NCI-H1417 treated with DMSO at 0.1 percent for 48 hours (cell line): ENCODE measurements around the gene CLASP1.
"Not testable (repeated sequence)": the region's sequence is repeated elsewhere in the genome, so short reads cannot be mapped to it uniquely, and the experiment has no call there.

Source experiments
- DNase-seq: peaks from one replicate; lab custom pipeline; 2025; lab: John Stamatoyannopoulos, UW

The CLASP1 gene

GRCh38 chr2:121649149-121649595 lies at the start of gene CLASP1:
CLASP1 (minus strand) TSS chr2:121649462; CDS start chr2:121605895, 43,567 bp downstream.
- DNase-seq = peak; percentile 74

DNA sequence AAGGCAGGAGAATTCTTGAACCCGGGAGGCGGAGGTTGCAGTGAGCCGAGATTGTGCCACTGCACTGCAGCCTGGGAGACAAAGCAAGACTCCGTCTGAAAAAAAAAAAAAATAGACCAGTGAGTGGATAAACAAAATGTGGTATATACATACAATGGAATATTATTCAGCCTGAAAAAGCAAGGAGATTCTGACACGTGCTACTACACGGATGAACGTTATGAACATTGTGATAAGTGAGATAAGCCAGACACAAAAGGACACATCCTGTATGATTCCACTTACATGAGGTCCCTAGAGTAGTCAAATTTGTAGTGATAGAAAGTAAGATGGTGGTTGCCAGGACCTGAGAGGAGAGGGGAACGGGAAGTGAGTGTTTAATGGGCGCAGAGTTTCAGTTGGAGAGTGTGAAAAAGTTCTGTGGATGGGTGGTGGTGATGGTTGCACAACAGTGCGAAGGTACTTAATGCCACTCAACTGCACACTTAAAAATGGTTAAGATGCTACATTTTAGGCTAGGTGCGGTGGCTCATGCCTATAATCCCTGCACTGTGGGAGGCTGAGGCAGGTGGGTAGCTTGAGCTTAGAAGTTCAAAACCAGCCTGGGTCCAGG lies 49.2 kb upstream of the CLASP1 start:
- DNase-seq = no peak

DNA sequence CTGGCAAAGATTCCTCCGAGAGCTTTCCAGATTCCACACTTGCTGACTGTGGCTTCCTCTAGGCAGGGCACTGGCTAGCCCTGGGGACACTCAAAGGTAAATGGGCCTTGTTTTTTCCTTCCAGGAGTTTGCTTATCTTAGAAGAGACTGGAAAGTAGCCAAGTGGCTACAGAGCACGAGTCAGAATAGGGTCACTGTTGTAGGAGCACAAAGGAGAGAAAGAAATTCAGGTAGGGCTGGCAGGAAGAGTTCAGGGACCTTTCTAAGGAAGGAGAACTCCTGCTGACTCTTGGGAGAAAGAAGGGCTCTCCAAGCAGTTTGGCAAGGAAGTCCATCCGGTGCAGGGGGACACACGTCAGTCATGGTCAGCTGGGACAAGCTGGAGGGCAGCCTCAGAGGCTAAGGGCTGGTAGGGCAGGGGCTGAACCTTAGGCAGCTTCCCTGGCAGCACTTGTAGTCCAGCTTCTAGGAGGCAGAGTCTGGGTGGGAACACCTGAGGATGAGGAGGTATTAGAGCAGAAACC lies 47.9 kb upstream of the CLASP1 start:
- no peak for DNase-seq

- no peak for DNase-seq
Observed at GRCh38 chr2:121696410-121696930, 47.2 kb upstream of the CLASP1 start.

GRCh38 chr2:121695171-121695451 lies 45.8 kb upstream of the CLASP1 start:
- DNase-seq = no peak

DNA sequence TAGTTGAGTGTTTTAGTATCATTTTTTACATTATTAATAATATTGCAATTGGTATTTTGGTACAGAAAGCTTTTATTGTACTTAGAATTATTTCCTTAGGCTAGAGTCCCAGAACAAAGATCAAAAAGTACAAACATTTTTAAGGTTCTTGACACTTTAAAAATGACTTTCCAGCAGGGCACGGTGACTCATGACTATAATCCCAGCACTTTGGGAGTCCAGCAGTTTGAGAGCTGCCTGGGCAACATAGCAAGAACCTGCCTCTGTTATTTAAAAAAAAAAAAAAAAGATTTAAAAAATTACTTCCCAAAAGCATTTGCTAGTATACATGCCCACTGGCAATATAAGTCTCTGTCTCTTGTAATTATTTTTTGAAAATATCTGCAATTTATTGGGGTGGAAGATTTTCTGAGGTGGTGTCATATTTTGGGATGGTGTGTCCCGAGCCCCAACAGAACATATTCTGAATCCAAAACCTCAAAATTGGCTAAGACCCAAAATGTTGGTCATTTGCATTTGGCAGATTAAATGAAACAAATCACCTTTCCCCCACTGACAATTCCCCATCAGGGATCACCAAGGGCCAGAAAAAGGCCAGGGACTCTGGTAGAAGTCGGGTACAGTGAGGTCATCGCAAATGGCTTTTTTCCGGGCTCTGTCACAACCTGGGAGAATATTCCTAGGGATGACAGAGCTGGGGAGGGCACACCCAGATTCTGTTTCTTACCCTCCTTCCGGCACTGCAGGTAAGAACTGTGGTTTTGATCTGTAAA lies 45.3 kb upstream of the CLASP1 start:
- DNase-seq = no peak

GRCh38 chr2:121690572-121690971 lies 41.3 kb upstream of the CLASP1 start:
- DNase-seq = not testable (repeated sequence)

DNA sequence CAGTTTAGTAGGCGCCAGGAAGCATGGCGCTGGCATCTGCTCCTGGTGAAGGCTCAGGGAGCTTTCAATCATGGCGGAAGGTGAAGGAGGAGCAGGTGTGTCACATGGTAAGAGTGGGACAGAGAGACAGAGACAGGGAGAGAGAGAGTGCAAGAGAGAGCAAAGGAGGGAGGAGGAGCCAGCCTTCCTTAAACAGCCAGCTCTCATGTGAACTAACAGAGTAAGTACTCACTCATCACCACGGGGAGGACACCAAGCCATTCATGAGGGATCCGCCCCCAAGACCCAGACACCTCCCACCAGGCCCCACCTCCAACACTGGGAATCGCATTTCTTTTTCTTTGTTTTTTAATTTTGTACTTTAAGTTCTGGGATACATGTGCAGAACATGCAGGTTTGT lies 40.8 kb upstream of the CLASP1 start:
- no peak for DNase-seq

DNA sequence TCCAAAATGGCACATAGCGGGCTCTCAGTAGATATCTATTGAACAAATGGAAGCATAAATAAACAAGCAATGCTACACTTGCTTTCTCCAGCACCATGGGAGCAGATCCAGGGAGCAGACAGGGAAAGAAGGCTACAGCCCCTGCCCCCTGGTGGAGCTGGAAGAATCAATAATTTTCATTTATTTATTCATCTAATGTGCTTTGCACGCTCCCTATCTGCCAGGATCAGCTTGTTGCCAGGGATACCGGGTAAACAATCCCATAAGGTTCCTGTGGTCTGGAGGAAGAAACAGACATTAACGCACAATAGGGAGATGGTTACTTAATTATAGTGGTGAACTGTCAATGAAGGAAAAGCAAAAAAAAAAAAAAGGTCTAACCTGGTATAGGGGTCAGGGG lies 40.1 kb upstream of the CLASP1 start:
- DNase-seq = no peak

DNA sequence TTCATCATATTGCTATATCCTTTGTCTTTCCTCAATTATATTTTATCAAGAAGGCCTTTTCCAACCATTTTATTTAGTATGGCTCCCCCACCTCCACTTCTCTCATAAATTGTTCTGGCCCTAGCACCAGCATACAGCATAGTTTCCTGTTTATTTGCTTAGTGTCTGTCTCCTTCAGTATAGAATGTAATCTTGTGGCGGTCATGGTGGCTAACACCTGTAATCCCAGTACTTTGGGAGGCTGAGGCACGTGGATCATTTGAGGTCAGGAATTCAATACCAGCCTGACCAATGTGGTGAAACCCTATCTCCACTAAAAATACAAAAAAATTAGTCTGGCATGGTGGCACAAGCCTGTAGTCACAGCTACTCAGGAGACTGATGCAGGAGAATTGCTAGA lies 39.6 kb upstream of the CLASP1 start:
- no peak for DNase-seq

DNA sequence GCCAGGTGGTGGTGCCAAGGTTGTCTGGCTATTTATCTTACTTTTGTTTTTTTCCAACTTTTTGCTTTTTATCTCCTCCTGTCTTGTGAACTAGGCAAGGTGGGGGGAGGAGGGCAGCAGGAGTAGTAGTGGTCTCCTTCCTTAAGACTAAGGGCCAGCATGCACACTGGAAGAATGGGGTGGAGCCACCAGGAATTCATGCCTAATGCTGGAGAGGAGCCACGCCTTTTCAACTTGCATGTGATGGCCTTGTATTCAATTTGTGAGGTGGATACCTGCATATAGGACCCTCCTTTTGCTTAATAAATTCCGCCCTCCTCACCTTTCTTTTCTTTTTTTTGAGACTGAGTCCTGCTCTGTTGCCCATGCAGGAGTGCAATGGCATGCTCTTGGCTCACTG lies 37.6 kb upstream of the CLASP1 start:
- no peak for DNase-seq

- DNase-seq = no peak
Observed at GRCh38 chr2:121686218-121686617, 37.0 kb upstream of the CLASP1 start.

DNA sequence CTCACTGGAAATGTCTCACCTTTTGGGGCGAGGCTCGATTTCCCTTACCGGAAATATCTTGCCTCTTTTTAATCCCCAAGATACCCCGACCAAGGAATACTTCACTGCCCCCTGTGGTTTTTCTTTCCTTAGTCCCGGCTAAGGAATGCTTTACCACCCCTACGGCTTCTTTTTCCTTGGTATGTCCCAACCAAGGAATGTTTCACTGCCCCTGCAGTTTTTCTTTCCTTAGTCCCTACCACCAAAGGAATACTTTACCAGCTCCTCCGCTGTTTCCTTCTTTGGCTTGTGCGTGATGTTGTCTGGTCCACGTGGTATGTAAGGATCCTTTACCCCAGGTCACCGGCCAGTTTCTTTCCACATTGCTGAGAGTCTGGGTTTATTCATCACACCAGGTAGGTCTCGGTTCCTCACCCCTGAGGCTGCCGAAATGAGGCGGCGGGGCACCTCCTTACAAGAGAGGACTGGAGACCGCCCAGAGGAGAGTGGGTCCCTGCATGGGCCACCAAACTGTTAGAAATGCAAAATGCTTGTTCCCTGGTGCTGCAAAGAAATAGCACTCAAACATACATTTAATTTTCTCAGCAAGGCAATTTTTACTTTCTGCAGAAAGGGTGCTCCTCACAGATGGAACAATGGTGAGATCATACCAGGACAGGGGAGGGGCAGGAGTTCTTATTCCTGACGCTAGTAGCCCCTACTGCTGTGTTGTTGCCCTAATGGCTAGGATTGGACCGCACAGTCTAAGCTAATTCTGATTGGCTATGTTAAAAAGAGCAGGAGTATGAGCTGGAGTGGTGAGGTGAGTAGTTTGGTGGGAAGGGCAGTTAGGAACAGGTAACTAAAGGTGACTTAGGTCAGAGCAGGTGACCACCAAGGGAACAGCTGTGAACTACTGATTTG lies 33.4 kb upstream of the CLASP1 start:
- DNase-seq = no peak

- no peak for DNase-seq
Observed at GRCh38 chr2:121677855-121678254, 28.6 kb upstream of the CLASP1 start.

DNA sequence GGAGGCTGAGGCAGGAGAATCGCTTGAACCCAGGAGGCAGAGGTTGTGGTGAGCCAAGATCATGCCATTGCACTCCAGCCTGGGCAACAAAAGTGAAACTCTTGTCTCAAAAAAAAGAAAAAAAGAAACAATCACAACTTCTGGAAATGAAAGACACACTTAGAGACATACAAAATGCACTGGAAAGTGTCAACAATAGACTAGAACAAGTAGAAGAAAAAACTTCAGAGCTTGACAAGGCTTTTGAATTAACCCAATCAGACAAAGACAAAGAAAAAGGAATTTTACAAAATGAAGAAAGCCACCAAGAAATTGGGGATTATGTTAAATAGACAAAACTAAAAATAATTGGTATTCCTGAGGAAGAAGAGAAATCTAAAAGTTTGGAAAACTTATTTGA lies 22.4 kb upstream of the CLASP1 start:
- not testable (repeated sequence) for DNase-seq

- no peak for DNase-seq
Observed at GRCh38 chr2:121670181-121670580, 20.9 kb upstream of the CLASP1 start.

DNA sequence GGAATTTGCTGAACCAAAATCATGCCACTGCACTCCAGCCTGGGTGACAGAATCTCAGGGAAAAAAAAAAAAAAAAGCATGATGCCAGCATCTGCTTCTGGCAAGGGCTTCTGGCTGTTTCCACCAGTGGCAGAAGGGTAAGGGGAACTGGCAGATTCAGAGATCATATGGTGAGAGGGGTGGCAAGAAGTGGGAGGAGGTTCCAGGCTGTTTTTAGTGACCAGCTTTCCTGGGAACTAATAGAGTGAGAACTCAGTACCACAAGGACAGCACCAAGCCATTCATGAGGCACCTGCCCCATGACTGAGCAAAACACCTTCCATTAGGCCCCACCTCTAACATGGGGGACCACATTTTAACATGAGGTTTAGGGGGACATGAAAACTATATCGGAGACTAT lies 18.4 kb upstream of the CLASP1 start:
- no peak for DNase-seq

DNA sequence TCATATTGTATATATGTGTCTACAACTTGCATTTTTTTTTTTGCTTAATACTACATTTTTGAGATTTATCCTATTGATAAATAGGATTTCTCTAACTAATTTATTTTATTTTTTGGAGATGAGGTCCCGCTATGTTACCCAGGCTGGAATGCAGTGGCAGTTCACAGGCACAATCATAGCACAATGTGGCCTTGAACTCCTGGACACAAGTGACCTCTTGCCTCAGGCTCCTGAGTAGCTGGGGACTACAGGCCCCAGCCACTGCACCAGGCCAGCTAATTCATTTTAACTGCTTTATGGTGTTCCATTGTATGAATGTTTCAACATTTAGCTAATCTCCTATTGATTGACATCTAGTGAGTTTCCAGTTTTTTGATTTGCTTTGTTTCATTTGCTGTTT lies 16.8 kb upstream of the CLASP1 start:
- DNase-seq = no peak

GRCh38 chr2:121665504-121665903 lies 16.2 kb upstream of the CLASP1 start:
- DNase-seq = no peak

- no peak for DNase-seq
Observed at GRCh38 chr2:121664713-121665112, 15.5 kb upstream of the CLASP1 start.

DNA sequence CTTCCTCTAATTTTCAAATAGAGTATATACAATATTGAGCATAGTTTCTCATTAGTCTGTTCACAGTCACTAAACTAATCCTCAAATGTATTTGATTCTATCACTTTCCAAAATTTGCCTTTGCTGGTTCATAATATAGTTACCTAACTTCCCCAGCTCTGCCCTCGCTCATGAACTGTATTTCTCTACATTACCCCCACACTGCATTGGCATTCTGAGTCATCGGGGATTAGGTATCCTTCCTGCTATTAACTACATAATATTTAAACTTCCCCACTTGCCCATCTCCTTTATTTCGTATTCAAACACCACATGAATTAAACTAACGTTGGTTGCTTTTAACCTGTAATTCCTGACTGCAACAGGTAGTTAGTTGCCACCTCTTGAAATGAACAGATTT lies 14.8 kb upstream of the CLASP1 start:
- DNase-seq = no peak

- DNase-seq = no peak
Observed at GRCh38 chr2:121663434-121663833, 14.2 kb upstream of the CLASP1 start.
